K562 (cell line): ENCODE data around the gene INTS1. TPM values are rescaled to one million over a fixed set of nuclear protein-coding genes. Genes with fewer than 3 reads are reported as not detected.
A peak's percentile ranks its signal among the peaks of the same experiment; 100 is the strongest.

Source experiments
- ATAC-seq: fragments of 200-7000 bp; cut with Tn5 transposase; 3 replicates; pipeline ENCODE4 v1.9.1; 2020; ENCODE audit warnings: moderate library complexity
- BruUV-seq: library from RNA; stranded (reverse); fragments of 400-500 nt; replicated peaks from 2 replicates; lab custom pipeline; 2021; lab: Mats Ljungman, UMichigan
- CTCF ChIA-PET: fragments of 300-600 bp; formaldehyde crosslinking; extraction: SDS; loops from one replicate; lab custom pipeline; 2021; ENCODE audit warnings: low intra/inter-chr PET ratio; lab: Yijun Ruan, JAX
- POLR2A ChIA-PET: fragments of 300-600, 350-650 bp; sonication (Branson Sonifier 250); formaldehyde crosslinking; extraction: SDS; loops from one replicate; lab custom pipeline; 2021; ENCODE audit warnings: antibody characterized with exemption, inconsistent platforms; lab: Yijun Ruan, JAX
- DNase-seq, 4 experiments: peaks; one replicate each; pipeline versions ENCODE4 v3.0.0 to v3.0.0-alpha.2; 2011 to 2018; ENCODE audit warnings: low spot score in 3 of 4, mixed read lengths in 3 of 4; ENCODE audit errors: extremely low read depth in 1 of 4
- FAIRE-seq: peaks from 2 replicates; lab custom pipeline; 2011; peaks lifted over from hg19 to GRCh38; lab: Jason Lieb, UNC
- H2AFZ ChIP-seq: 2 replicates; pipeline ENCODE4 v1.6.0; 2011; ENCODE audit warnings: low read depth, low read length, control low read depth, inconsistent platforms
- H3K27ac ChIP-seq: fragments of 200-600 bp; 3 replicates; pipeline ENCODE4 v1.8.0; 2011; ENCODE audit warnings: low read depth, mild to moderate bottlenecking, control low read depth, inconsistent platforms, low read length, moderate library complexity, mixed read lengths; ENCODE audit errors: extremely low read depth
- H3K27me3 ChIP-seq, 2 experiments: fragments of 300-600 bp in 1 of 2; 2 replicates in 1 of 2; 3 replicates in 1 of 2; pipeline versions ENCODE4 v1.6.0 to v1.8.0; 2011; ENCODE audit warnings: inconsistent platforms in 2 of 2, low read length in 2 of 2, mild to moderate bottlenecking in 1 of 2, mixed read lengths in 1 of 2, moderate library complexity in 1 of 2; ENCODE audit not compliant: control insufficient read depth in 2 of 2, insufficient read depth in 2 of 2
- H3K36me3 ChIP-seq: fragments of 300-600 bp; 3 replicates; pipeline ENCODE4 v1.8.0; 2011; ENCODE audit warnings: mild to moderate bottlenecking, low read length, inconsistent platforms; ENCODE audit not compliant: control insufficient read depth, insufficient read depth
- H3K4me1 ChIP-seq, 2 experiments: fragments of 200-600 bp in 1 of 2; replicated peaks in 1 of 2; 2 replicates in 1 of 2; 3 replicates in 1 of 2; pipeline versions ENCODE4 v1.5.1 to v1.8.0; 2011; ENCODE audit warnings: inconsistent platforms in 2 of 2, low read length in 2 of 2, mild to moderate bottlenecking in 1 of 2, mixed read lengths in 1 of 2, moderate library complexity in 1 of 2; ENCODE audit not compliant: control insufficient read depth in 2 of 2, insufficient read depth in 2 of 2
- H3K4me2 ChIP-seq: 2 replicates; pipeline ENCODE4 v1.6.1; 2011; ENCODE audit warnings: low read length, control low read depth, inconsistent platforms, mixed read lengths; ENCODE audit not compliant: insufficient read depth
- H3K4me3 ChIP-seq: fragments of 200-600 bp; sonication (generic), shearing (Covaris generic); 2 replicates; pipeline ENCODE4 v1.5.1; 2016; ENCODE audit warnings: control low read depth, inconsistent platforms
- H3K79me2 ChIP-seq: fragments of 200-600 bp; 3 replicates; pipeline ENCODE4 v1.8.0; 2011; ENCODE audit warnings: low read length, inconsistent platforms; ENCODE audit not compliant: control insufficient read depth, insufficient read depth
- H3K9ac ChIP-seq, 2 experiments: 2 replicates each; pipeline versions ENCODE4 v1.6.0 to v1.6.1; 2011; ENCODE audit warnings: low read depth in 2 of 2, low read length in 2 of 2, control low read depth in 1 of 2, inconsistent platforms in 1 of 2, mild to moderate bottlenecking in 1 of 2, mixed read lengths in 1 of 2; ENCODE audit not compliant: insufficient read depth in 1 of 2
- H3K9me1 ChIP-seq: one replicate; pipeline ENCODE4 v1.6.0; 2011; ENCODE audit warnings: inconsistent platforms, mild to moderate bottlenecking, low read length, moderate library complexity; ENCODE audit not compliant: control insufficient read depth, insufficient read depth
- H3K9me3 ChIP-seq: replicated peaks from 2 replicates; pipeline ENCODE4 v1.5.1; 2011; ENCODE audit warnings: low read depth, low read length, inconsistent platforms; ENCODE audit not compliant: control insufficient read depth, insufficient read depth
- H4K20me1 ChIP-seq: replicated peaks from 2 replicates; pipeline ENCODE4 v1.6.1; 2011; ENCODE audit warnings: low read length, inconsistent platforms, mixed read lengths; ENCODE audit not compliant: control insufficient read depth, insufficient read depth
- CHAMP1 ChIP-seq: fragments of 450-650 bp; IDR thresholded peaks from 2 replicates; pipeline ENCODE4 v1.6.1; 2016; ENCODE audit warnings: mild to moderate bottlenecking
- CTCF ChIP-seq, 3 experiments: IDR thresholded peaks in 2 of 3; conservative IDR thresholded peaks in 1 of 3; 2 replicates each; pipeline ENCODE4 v1.5.1; 2011 to 2012; ENCODE audit warnings: low read length in 3 of 3, mild to moderate bottlenecking in 3 of 3, control low read depth in 2 of 3, improper control_type of control experiment in 1 of 3, inconsistent platforms in 1 of 3, low read depth in 1 of 3, mixed read lengths in 1 of 3, moderate library complexity in 1 of 3; ENCODE audit not compliant: insufficient read depth in 2 of 3
- MAZ ChIP-seq, 2 experiments: fragments of 450-650 bp in 1 of 2; sonication (generic) in 1 of 2; formaldehyde crosslinking; IDR thresholded peaks in 1 of 2; conservative IDR thresholded peaks in 1 of 2; 2 replicates each; pipeline versions ENCODE4 v1.4.0 to v1.5.0; 2020; ENCODE audit warnings: mild to moderate bottlenecking in 1 of 2, missing genetic modification reagents in 1 of 2
- POLR2G ChIP-seq: fragments of 200-400 bp; formaldehyde crosslinking; IDR thresholded peaks from 2 replicates; pipeline ENCODE4 v1.6.1; 2017; ENCODE audit warnings: low read depth, mild to moderate bottlenecking, antibody characterized with exemption, low read length, moderate library complexity
- RBM15 ChIP-seq: fragments of 200-400 bp; formaldehyde crosslinking; IDR thresholded peaks from 2 replicates; pipeline ENCODE4 v1.6.1; 2018; ENCODE audit warnings: mild to moderate bottlenecking, low read length, moderate library complexity; ENCODE audit not compliant: insufficient read depth
- SAFB ChIP-seq: fragments of 200-400 bp; formaldehyde crosslinking; IDR thresholded peaks from 2 replicates; pipeline ENCODE4 v1.6.1; 2017; ENCODE audit warnings: low read depth, low read length, borderline replicate concordance
- USF1 ChIP-seq: sonication (generic); formaldehyde crosslinking; IDR thresholded peaks from 2 replicates; pipeline ENCODE4 v1.9.0; 2022; ENCODE audit warnings: mild to moderate bottlenecking, missing genetic modification reagents
- WGBS: fragments of 100-300 bp; shearing (Covaris generic); methylation state at CpG from one replicate; pipeline ENCODE4 v1.1.6; 2016; ENCODE audit warnings: low coverage, mixed read lengths; ENCODE audit not compliant: insufficient coverage; ENCODE audit errors: missing lambda C conversion rate; 5-methylcytosine and 5-hydroxymethylcytosine counted together
- in situ Hi-C: fragments of 300-500 bp; cut with MboI; formaldehyde crosslinking; loops from 4 replicates; pipeline ENCODE4 v1.15.0; 2018; ENCODE audit warnings: inconsistent platforms, mixed read lengths
- intact Hi-C: fragments of 100-400 bp; cut with micrococcal nuclease; formaldehyde crosslinking; loops from 2 replicates; pipeline ENCODE4 v1.14.2; 2022
- polyA plus RNA-seq, 8 experiments: library from polyadenylated mRNA; depleted of rRNA in 4 of 8; stranded (reverse) in 5 of 8; unstranded in 3 of 8; fragments of >200 nt; fragmentation: Nextera tagmentation in 2 of 8; fragmentation: Illumina TruSeq in 1 of 8; extraction: Ambion mirVana in 2 of 8; extraction: Trizol in 1 of 8; gene quantifications; 2 replicates each; pipeline versions ENCODE4 v1.2.1 to v1.2.3, GENCODE V29; 2011 to 2014; ENCODE audit warnings: inconsistent platforms in 1 of 8, missing spikeins in 1 of 8
- total RNA-seq, 7 experiments: library from RNA; depleted of rRNA in 6 of 7; stranded (reverse); fragments of >200 nt in 6 of 7; fragmentation: Illumina TruSeq in 2 of 7; extraction: Trizol in 2 of 7; gene quantifications; 2 replicates each; pipeline versions ENCODE4 v1.2.1 to v1.2.3, GENCODE V29; 2011 to 2021; ENCODE audit warnings: low replicate concordance in 1 of 7

INTS1 gene
- total and polyA plus RNA-seq, 9 of the 15 experiments (the other 6 are each of a cell fraction or from before 2014, with no cell fraction given): 0.34 to 119 (median 18.5) TPM

- Histone ChIP-seq H3K27me3 (no peaks in the 10 kb centered on the region), H3K9ac (peak overlapping the region in 1 of 2 experiments; percentile 26; a peak in 1 of 4 replicates), H4K20me1 (no peaks in the 10 kb centered on the region), H3K9me1 (no peaks in the 10 kb centered on the region), H3K4me3 (no peak overlapping the region), H3K4me1 (peaks cover 0 to 63% of the 10 kb centered on the region in 2 experiments; a peak in 2 of 5 replicates), H3K4me2 (no peak overlapping the region), H3K27ac (no peak overlapping the region), H3K9me3 (no peaks in the 10 kb centered on the region), H2AFZ (no peak overlapping the region), H3K79me2 (no peaks in the 10 kb centered on the region; the same call in 1 of the 3 replicates), H3K36me3 (peaks cover 88% of the 10 kb centered on the region)
- FAIRE-seq (no peak), DNase-seq (no peak), ATAC-seq (no peak)
- CTCF ChIA-PET: no interaction called here
- in situ Hi-C loops (no loop called here), intact Hi-C loops (no loop called here)
- no TSS peak for BruUV-seq
- POLR2A ChIA-PET: interaction anchor here (0.6 kb wide), 2 partner anchors 8 to 12 kb away, joined by 3 to 4 read pairs; no protein-coding TSS in a partner anchor
- WGBS: 88% methylated on average over 21 of the region's 41 CpGs
- no peak for TF ChIP-seq SAFB
- no peak for TF ChIP-seq RBM15
- 0 out of 6 replicates have a peak, but pooled peaks of 1 of the 3 experiments have one; percentile 9 for TF ChIP-seq CTCF (IDR thresholded peaks at IDR 0.05 in 2 of 3, conservative IDR thresholded peaks at IDR 0.05 in 1 of 3; ENCODE audit: insufficient read depth in 2 of 3, low read depth in 1 of 3, low read length in 3 of 3)
- TF ChIP-seq CHAMP1: no peak
- no peak for TF ChIP-seq USF1
- TF ChIP-seq MAZ (CRISPR knock-in tag; conservative IDR thresholded peaks at IDR 0.05 in 1 of 2, IDR thresholded peaks at IDR 0.05 in 1 of 2): no peak
- peak; percentile 53 for TF ChIP-seq POLR2G
Measured at GRCh38 chr7:1441615-1442354, 62.4 kb downstream of the INTS1 start.
